KG1 (cell line): ENCODE results near the gene AP2M1.

Experiments
- DNase-seq: peaks from one replicate; lab custom pipeline; 2025; lab: John Stamatoyannopoulos, UW

AP2M1 gene

GRCh38 chr3:184180165-184180564 is 5.5 kb downstream of the AP2M1 start:
- DNase-seq: no peak

- no peak for DNase-seq
Observed at GRCh38 chr3:184181596-184181995, 6.9 kb downstream of the AP2M1 start.

GRCh38 chr3:184183679-184184078 is 9.0 kb downstream of the AP2M1 start:
- no peak for DNase-seq

- DNase-seq: no peak
Observed at GRCh38 chr3:184184546-184185230, 10.0 kb downstream of the AP2M1 start.

- DNase-seq: peak; percentile 98
Observed at GRCh38 chr3:184185461-184186183, 11.0 kb downstream of the AP2M1 start.

GRCh38 chr3:184186184-184186901 is 11.7 kb downstream of the AP2M1 start, which contains the start of gene ABCF3:
Gene ABCF3 (plus strand): TSS chr3:184186199. CDS start chr3:184186208, 9 bp downstream.
- DNase-seq: no peak

- DNase-seq: no peak
Observed at GRCh38 chr3:184186902-184187207, 12.2 kb downstream of the AP2M1 start.

GRCh38 chr3:184188080-184188479 is 13.4 kb downstream of the AP2M1 start:
- DNase-seq: no peak

GRCh38 chr3:184189421-184189820 is 14.8 kb downstream of the AP2M1 start:
- DNase-seq: no peak

- DNase-seq: no peak
Observed at GRCh38 chr3:184192889-184193288, 18.2 kb downstream of the AP2M1 start.

- no peak for DNase-seq
Observed at GRCh38 chr3:184193991-184194539, 19.4 kb downstream of the AP2M1 start.

GRCh38 chr3:184196536-184196935 is 21.9 kb downstream of the AP2M1 start:
- DNase-seq: no peak

GRCh38 chr3:184198509-184198908 is 23.9 kb downstream of the AP2M1 start:
- no peak for DNase-seq

- DNase-seq: no peak
Observed at GRCh38 chr3:184200825-184201224, 26.2 kb downstream of the AP2M1 start.

- DNase-seq: no peak
Observed at GRCh38 chr3:184203526-184203925, 28.9 kb downstream of the AP2M1 start.

GRCh38 chr3:184209146-184209923 is 34.7 kb downstream of the AP2M1 start:
- no peak for DNase-seq

- DNase-seq: no peak
Observed at GRCh38 chr3:184211297-184211696, 36.6 kb downstream of the AP2M1 start.

- DNase-seq: no peak
Observed at GRCh38 chr3:184211718-184212117, 37.1 kb downstream of the AP2M1 start.

- no peak for DNase-seq
Observed at GRCh38 chr3:184218814-184219213, 44.2 kb downstream of the AP2M1 start.

- no peak for DNase-seq
Observed at GRCh38 chr3:184222521-184222920, 47.9 kb downstream of the AP2M1 start.

- DNase-seq: no peak
Observed at GRCh38 chr3:184223946-184224345, 49.3 kb downstream of the AP2M1 start.

- no peak for DNase-seq
Observed at GRCh38 chr3:184227481-184227935, 52.9 kb downstream of the AP2M1 start.
